NCI-H146 treated with DMSO at 0.1 percent for 48 hours (cell line): ENCODE results near the gene HAPLN1.
"Not testable (repeated sequence)": the region's sequence is repeated elsewhere in the genome, so short reads cannot be mapped to it uniquely, and the experiment has no call there.

ENCODE experiments used
- DNase-seq: peaks from one replicate; lab custom pipeline; 2025; ENCODE audit not compliant: unreplicated experiment; lab: John Stamatoyannopoulos, UW

HAPLN1 gene

DNA sequence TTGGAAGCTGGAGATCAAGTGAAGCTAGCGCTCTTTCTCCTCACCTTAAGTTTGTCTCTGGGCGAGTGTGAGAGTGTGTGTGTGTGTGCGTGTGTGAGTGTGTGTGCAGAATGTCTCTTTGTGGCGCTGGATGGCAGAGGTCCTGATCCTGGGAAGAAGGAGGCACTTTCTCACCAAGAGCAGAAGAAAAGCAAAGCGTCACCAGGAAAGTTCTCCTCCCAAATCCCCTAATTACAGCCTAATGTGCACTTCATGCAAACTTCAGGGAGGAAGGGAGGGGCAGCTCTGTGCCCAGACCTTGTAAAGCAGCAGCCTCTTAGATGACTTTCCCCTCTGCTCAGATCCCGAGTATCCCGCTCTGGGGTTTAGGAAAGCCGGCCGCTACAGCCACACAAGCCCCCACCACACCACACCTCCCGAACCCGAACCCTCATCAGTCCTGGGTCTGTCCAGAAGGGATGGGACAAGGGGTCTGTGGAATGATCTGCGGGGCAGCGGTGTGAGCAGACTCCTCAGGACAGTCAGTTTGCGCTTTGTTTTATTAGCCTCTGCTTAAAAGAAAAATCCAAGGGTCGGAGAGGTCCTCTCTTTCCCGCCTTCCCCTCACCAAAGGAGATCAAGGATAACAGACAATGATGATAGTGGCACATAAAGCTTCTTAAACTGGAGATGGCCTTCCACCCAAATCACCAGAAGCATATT is at the start of gene HAPLN1:
Gene HAPLN1 (minus strand): TSS at position 20 of the 702 bp plus-strand sequence. CDS start 47,332 bp downstream, outside the sequence.
- DNase-seq, result no peak

DNA sequence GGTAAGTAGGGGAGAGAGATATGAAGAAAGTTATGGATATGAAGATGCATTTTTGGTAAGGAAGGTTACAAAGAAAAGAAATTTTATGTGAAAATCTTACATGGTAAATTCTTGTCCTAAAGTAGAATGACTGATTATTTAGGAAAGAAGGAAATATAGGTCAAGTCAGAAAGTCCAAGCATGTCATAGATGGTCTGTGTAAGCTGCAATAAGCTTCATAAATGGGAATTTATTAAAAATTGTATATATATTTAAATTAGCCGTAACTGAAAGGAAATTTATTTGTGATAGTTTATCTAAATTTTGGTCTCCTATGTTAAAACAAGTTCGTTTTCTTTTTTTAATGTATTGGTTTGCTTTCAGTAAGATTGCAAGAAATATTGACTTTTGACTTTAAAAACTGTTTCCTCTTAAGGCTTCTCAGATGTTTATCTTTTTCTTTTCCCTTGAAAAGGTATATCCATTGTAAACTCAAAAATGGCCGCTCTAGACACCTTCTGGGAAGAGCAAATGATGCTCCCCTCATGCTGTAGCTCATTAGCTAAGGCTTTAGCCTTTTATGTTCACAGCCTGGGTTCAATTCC is 46.8 kb upstream of the HAPLN1 start:
- DNase-seq, result no peak

DNA sequence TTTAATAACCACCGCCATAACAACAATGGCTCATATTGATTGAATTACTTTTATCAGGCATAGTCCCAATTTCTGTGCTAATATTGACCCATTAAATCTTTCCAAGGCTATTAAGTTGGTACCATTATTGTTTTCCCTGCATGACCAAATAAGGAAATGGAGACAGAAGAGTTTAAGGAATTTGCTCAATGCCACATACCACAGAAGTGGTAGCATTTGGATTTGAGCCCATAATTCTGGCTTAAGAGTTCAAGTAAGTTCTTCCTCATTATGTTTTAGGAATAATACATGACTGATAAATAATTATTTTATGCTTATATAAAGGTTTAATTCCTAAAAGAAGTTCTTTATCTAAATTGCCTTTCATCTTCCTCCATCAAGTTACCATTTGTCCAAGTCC is 43.4 kb upstream of the HAPLN1 start:
- DNase-seq, result no peak

DNA sequence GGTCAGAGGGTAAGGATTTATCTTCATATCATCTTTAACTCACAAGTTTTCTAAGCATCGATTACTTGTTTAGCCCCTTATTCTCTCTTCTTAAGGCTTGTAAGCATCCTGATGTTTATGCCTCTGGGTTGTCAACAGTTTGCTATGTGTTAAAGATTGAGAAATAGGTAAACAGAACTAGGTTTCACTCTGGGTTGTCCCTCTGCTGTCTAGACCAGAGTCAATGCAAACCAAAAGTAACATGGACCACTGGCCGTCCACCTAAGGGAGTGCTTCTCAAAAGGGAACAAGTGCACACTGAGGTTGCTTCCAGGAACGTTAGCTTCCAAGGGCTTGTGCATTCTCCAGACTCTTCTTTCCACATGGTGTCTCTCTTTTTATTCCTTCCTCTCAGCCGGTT is 39.9 kb upstream of the HAPLN1 start:
- no peak for DNase-seq

DNA sequence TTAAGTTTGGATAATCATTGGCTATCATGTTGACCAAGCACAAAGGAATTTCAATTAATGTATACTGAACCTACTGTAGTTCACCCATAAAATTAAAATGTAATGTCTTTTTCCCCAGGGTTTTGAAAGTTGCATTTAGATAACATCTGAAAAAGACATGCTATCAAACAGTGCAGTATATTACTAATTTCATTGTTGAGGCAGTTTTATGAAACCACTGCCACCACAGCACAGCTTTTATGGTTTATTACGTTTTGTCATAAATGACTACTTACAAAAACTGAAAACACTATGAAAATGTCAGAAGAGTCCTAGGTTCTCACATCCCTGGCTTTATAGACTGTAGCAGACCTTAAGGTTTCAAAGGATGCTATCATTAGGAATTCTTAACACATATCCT is 32.0 kb upstream of the HAPLN1 start:
- DNase-seq, result no peak

DNA sequence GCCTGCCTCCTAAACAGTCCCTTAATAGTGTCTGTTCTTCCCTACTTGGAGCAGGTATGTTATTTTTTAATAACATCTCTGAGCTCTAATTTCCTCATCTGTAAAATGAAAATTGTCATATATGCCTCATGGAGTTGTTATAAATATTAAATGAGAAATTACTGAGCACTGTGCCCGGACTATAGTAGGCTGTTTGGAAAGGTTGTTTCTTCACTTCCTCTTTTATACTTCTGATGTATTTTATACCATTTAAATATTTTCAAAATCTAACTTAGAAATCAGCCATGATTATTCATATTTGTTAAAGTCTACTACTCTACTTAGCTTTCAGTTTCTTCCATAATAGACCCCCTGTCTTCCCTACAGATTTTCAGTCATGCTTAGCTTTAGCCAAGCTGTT is 30.5 kb upstream of the HAPLN1 start:
- DNase-seq, result no peak

DNA sequence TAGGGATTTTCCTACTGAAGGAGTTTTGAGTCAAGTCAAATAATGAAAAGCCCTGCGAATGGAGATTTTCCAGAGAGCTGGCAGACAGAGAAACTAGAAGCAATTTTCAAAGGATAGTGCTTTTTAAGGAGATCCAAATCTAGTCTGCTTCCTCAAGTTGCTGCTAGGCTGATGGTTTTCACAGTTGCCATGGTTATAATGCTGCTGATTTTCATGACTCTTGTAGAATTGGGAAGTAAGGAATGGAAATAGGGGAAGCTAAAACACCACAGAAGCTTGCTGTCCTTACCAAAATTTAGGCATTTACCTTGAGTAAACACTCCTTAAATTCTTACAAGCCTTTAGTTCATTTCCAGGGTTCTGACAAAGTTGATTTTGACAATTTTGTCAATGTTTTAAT is 30.1 kb upstream of the HAPLN1 start:
- no peak for DNase-seq

DNA sequence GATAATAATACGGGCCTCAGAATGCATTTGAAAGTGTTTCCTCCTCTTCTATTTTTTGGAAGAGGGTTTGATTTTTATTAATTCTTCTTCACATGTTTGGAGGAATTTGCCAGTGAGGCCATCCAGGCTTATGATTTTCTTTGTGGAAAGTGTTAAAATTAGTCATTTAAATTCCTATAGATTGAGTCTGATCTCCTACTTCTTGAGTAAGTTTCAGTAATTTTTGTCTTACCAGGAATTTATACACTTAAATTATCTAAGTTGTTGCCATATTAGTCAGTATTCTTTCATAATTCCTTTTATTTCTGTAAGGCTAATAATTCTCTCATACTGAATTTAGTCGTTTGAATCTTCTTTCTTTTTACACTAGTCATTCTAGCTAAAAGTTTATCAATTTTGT is 25.2 kb upstream of the HAPLN1 start:
- no peak for DNase-seq

DNA sequence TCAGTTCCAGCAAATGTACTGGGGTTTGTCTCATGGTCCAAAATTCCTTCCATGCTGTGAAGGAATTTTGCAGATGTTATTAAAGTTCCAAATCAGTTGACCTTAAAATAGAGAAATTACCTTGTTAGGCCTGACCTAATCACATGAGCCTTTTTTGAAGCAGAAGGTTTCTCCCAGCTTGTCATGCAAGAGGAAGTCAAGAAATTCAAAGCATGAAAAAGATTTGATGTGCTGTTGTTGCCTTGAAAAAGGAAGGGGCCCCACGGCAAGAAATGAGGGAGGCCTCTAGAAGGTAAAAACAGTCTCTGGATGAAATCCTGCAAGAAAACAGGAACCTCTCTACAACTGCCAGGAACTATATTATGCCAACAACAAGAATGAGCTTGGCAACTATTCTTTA is 24.2 kb upstream of the HAPLN1 start:
- no peak for DNase-seq

DNA sequence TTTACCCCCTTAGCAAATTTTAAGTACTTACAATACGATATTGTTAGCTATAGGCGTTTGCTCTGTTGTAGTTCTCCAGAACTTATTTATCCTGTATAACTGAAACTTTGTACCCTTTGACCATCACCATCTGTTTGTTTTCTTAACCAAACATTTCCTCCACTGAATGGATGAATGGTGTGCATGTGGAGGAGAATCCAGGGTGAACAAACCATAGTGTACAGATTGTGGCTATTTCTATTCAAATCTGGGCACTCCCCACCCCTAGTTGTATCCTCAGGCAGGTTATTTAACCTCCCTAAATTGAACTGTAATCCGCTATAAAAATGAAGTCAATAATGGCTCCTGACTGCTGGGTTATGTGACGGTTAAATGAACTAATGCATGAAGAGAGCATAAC is 21.4 kb upstream of the HAPLN1 start:
- DNase-seq, result no peak

DNA sequence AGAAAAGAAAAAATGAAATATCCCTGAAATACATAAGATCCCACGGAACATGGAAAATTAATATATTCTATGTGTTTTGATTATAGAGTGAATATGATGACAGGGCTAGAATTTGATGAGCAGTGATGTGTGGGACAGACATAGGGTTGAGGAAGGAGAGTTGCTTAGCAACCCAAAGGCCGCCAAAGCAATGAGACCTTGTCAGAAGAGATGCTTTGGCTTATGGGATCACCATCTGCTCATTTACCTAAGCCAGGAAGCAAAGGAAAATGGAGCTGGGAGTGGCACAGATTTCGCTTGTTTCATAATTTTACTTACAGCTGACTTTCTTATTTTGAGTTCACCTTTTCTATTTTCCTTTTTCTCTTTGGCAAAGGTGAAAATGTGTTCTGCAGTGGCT is 20.9 kb upstream of the HAPLN1 start:
- no peak for DNase-seq

DNA sequence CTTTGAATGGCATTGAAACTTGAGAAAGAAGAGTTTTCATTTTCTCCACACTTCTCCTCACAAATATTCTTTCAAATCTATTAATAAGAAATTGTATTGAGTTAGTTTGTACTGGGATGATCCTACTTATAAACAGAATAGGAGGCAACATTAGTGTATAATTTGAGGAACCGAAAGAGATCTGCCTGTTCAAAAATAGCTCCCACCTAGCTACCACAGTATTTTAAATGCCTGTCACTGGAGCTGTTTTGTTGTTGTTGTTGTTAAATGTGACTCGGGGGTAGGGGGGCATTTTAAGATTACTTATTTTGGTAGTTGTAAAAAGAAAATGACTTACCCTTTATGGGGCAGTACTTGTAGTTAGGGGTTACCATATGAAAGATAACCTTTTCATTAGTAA is 20.1 kb upstream of the HAPLN1 start:
- DNase-seq, result no peak

DNA sequence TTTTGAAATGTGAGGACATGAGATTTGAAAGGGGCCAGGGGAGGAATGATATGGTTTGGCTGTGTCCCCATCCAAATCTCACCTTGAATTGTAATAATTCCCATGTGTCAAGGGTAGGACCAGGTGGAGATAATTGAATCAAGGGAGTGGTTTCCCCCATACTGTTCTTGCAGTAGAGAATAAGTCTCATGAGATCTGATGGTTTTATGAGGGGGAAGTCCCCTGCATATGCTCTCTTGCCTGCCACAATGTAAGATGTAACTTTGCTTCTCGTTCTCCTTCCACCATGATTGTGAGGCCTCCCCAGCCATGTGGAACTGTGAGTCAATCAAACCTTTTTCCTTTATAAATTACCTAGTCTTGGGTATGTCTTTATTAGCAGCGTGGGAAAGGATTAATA is 15.5 kb upstream of the HAPLN1 start:
- DNase-seq, result not testable (repeated sequence)

DNA sequence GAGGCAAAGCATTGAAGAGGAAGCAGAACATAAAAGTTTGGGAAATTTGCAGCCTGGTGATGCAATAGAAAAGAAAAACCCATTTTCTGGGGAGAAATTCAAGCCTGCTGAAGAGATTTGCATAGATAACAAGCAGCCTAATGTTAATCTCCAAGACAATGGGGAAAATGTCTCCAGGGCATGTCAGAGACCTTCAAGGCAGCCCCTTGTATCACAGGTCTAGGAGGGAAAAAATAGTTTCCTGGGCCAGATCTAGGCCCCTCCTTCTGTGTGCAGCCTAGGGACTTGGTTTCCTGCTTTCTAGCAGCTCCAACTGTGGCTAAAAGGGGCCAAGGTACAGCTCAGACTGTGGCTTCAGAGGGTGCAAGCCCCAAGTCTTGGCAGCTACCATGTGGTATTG is 14.4 kb upstream of the HAPLN1 start:
- DNase-seq, result not testable (repeated sequence)

DNA sequence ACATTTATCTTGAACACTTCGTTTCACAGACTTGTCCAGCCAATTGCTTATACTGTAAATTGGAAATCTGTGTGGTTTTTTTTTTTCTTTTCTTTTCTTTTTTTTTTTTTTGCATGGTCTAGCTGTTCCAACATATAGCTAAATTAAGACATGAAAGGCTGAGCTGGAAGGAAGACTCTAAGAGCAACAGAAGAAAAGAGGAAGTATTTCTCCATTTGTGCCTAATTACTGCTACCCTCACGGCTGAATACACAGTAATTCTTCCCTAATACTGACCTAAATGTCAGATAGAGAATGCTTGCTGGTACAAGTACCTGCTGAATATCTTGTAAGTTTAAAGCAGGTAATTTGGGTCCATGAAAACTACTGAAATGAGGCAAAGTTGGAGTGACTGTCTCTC is 11.0 kb upstream of the HAPLN1 start:
- no peak for DNase-seq

DNA sequence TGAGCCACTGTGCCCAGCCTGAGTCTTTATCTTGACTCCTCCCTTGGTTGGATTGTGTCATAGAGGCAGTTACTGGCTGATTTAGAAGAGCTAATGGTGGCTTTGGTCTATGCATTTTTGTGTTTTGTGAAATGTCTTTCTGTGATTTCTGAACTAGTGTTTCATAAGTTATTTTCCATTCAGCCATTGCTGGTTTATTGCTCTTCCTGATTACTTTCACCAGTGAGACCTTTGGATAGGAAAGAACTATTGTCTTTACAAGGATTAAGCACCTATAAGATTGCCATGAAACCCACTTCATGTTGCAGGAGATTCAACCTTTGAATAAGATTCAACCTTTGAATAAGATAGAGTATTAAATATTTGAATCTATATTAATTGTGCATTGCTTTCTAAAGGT is 8.7 kb upstream of the HAPLN1 start:
- no peak for DNase-seq

DNA sequence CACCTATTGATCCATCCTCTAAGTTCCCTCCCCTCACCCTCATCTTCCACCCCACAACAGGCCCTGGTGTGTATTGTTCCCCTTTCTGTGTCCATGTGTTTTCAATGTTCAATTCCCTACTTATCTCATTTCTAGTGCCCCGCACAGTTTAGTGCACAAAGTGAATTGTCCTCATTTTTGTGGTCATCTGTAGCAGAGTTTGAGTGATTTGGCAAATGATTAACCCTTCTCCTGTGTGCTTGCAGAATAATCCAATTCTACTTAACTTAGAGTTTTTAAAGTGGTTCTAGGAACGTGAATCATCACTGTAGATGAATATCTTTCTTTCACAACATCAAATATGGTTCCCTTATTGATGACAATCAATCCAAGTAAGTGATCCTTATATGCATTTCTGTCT is 6.3 kb upstream of the HAPLN1 start:
- DNase-seq, result no peak

DNA sequence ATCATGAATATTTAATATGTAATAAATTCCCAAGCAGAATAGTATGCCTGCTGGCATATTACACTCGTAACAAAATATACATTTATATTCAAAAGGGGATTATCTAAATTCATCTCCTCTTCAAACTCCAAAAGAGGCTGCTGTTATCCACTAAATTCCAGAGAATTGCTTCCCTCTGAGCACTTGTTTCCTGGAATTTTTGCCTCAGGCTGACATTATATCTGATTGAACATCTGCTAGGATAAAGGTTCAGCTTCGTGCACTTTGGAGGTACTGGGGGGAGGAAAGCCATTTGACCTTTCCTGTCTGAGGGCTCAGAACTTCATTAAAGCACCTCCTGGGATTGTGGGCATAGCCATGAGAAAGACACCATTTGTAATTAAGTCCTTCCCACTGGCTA is 4.3 kb upstream of the HAPLN1 start:
- no peak for DNase-seq

DNA sequence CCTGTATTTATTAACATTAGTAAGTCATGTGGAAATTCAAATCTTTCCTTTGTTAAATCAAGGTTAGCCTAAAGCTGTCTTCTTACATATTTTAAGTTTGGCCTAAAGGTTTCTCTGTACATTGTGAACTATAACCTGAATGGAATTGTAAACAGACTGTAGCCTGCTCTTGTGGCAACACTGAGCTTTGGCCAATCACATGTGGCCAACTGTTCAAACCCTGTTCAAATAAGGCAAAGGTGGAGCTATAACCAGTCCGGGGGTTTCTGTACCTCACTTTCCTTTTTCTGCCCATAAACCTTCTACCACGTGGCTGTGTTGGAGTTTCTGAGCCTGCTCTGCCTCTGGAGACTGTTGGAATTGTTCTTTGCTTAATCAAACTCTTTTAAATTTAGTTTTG is 3.3 kb upstream of the HAPLN1 start:
- no peak for DNase-seq

DNA sequence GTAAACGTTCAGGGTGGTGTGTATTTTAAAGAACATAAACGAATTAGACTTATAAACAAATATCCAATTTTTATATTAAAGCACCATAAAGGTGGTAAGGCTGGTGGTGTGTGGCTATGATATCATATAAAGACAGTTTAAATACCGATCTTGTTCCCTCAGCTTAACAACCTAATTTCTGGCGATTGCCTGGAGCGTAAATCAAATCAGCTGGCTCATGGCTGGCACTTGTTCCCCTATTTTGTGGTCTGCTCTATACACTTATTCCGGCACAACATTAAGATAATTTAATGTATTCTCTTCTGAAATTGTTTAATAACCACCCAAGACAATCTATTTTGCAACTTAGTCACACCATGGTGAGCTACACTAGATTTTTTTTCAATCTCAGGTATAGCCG is 2.4 kb upstream of the HAPLN1 start:
- DNase-seq, result peak; percentile 4

DNA sequence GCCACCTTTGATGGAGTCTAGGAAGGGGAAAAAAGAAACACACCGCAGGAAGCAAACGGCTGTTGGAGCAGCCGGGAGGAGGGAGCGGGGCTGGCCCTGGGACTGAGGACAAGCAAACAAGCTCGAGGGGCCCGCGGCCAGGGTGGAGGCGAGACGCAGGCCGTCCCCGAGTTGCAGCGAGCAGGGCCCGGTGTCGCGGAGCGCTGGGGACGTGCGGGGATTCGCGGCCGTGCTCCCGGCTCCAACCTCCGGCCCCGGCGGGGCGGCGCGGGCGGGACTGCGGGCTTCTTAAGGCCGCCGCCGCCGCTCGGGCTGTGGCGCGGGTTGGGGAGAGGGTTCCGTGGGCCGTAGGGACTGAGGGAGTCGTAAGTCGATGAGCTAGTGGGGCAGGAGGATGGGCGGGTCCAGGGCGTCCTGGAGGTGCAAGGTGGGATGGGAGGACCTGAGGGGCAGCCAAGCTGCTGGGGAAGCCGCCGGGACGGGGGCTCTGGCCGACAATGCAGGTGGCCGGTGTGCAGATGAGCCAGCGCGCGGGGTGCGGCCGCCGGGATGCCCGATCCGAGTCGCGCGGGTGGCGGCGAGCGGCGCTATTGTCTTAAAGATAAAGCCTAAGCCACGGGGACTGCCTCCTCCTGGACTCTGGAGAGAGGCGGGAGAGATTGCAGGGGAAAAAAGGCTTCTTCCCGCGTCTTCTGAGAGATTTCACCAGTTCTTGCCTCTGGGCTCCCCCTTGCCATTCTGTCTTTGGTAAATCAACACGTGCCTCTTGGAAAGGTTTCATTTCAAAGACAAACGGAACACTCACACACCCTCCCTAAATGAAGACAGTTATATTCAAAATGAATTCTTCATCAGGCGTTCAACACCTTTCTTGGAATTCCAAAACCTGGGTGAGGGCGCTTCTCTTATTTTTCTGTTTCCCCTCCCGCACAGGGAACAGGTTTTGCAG is 1.6 kb upstream of the HAPLN1 start:
- DNase-seq, result peak; percentile 47

DNA sequence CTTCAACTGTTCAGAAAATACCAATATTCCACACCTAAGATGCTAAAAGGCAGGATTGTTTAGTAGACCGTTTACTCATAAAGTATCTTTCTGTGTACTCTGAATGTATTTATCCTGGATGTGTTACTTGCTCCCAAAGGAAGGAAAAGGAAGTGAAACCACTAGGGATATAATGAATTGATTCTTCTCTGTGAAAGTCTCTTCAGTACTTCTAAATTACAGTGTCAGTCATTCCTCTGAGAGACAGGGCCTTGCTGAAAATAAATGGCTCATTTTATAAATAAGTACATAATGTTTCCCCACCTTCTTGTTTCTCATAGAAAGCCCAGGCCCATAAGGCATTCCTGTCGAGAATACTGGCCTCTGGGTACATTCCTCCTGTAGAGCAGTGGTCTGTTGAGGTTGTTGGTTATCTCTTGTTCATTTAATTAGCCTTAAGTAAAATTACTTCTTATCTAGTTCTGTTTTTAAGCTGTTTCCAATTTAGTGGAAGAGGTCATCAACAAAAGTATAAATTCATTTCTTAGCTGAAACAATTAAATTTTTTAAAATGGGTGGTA is 1.6 kb downstream of the HAPLN1 start:
- DNase-seq, result no peak
